ENCODE results near the gene JMJD8.

GRCh38 chr16:708959-709358, 24.8 kb upstream of the JMJD8 start:
- TF ChIP-seq GATA2 (IDR thresholded peaks at IDR 0.05; ENCODE audit: low read depth, low read length) (no peak), GATA3 (IDR thresholded peaks at IDR 0.05; ENCODE audit: low read depth, low read length) (no peak)

All from SH-SY5Y (cell line).